CD4-positive, alpha-beta T cell (primary cell): ENCODE measurements around the gene E2F4. TPM values are rescaled to one million over a fixed set of nuclear protein-coding genes. Genes with fewer than 3 reads are reported as not detected.

Source experiments
- ATAC-seq: fragments of 200-7000 bp; cut with Tn5 transposase; one replicate; pipeline ENCODE4 v1.10.0; 2022; ENCODE audit warnings: mild to moderate bottlenecking; ENCODE audit not compliant: poor library complexity
- CTCF ChIA-PET: fragments of 350-600 bp; sonication (Branson Sonifier 250); formaldehyde crosslinking; loops from one replicate; lab custom pipeline; 2021; ENCODE audit warnings: antibody characterized with exemption, inconsistent platforms; lab: Charles Lee
- POLR2A ChIA-PET: fragments of 350-600 bp; sonication (Branson Sonifier 250); formaldehyde crosslinking; loops from one replicate; lab custom pipeline; 2021; ENCODE audit warnings: antibody characterized with exemption, inconsistent platforms; lab: Charles Lee
- DNase-seq, 14 experiments: peaks; one replicate each; pipeline ENCODE4 v3.0.0-alpha.2; 2013 to 2020; ENCODE audit warnings: mixed read lengths in 2 of 14
- H3K27ac ChIP-seq, 2 donors: one replicate each; pipeline versions ENCODE4 v1.5.1 to v1.7.0; 2013; ENCODE audit warnings: low read length in 2 of 2, low read depth in 1 of 2, mild to moderate bottlenecking in 1 of 2
- H3K27me3 ChIP-seq, 2 experiments: 1 replicate in 1 of 2; 2 replicates in 1 of 2; pipeline versions ENCODE4 v1.6.1 to v1.7.0; 2013; ENCODE audit warnings: low read length in 2 of 2, control low read depth in 1 of 2, mild to moderate bottlenecking in 1 of 2, moderate library complexity in 1 of 2; ENCODE audit not compliant: insufficient read depth in 2 of 2, control insufficient read depth in 1 of 2
- H3K36me3 ChIP-seq: one replicate; pipeline ENCODE4 v1.6.1; 2013; ENCODE audit warnings: low read length, control low read depth; ENCODE audit not compliant: insufficient read depth
- H3K4me1 ChIP-seq: one replicate; pipeline ENCODE4 v1.6.1; 2013; ENCODE audit warnings: low read length, control low read depth; ENCODE audit not compliant: insufficient read depth
- H3K4me3 ChIP-seq: one replicate; pipeline ENCODE4 v1.5.1; 2013; ENCODE audit warnings: mild to moderate bottlenecking, low read length, moderate library complexity
- H3K9me3 ChIP-seq, 2 experiments: 1 replicate in 1 of 2; 2 replicates in 1 of 2; pipeline versions ENCODE4 v1.6.1 to v1.7.0; 2013; ENCODE audit warnings: low read length in 2 of 2, mild to moderate bottlenecking in 2 of 2, control low read depth in 1 of 2, moderate library complexity in 1 of 2; ENCODE audit not compliant: control insufficient read depth in 1 of 2, insufficient read depth in 1 of 2
- H3K27ac Mint-ChIP-seq: one replicate; pipeline ENCODE4 v1.8.0; 2020; ENCODE audit warnings: mixed read lengths
- H3K27me3 Mint-ChIP-seq: one replicate; pipeline ENCODE4 v1.8.0; 2021; ENCODE audit warnings: mixed read lengths
- H3K36me3 Mint-ChIP-seq: one replicate; pipeline ENCODE4 v1.8.0; 2021; ENCODE audit warnings: low read depth, mixed read lengths
- H3K4me1 Mint-ChIP-seq: one replicate; pipeline ENCODE4 v1.8.0; 2021; ENCODE audit warnings: low read depth, mixed read lengths
- H3K4me3 Mint-ChIP-seq: one replicate; pipeline ENCODE4 v1.8.0; 2020; ENCODE audit warnings: mild to moderate bottlenecking, mixed read lengths
- H3K9me3 Mint-ChIP-seq: one replicate; pipeline ENCODE4 v1.8.0; 2020; ENCODE audit warnings: mixed read lengths
- CTCF ChIP-seq: fragments of 200-600 bp; IDR thresholded peaks from one replicate; pipeline ENCODE4 v1.8.0; 2022; ENCODE audit warnings: antibody characterized with exemption, mild to moderate bottlenecking
- intact Hi-C, 2 experiments: fragments of 100-400 bp; cut with DNase I in 1 of 2; cut with micrococcal nuclease in 1 of 2; formaldehyde crosslinking; loops; one replicate each; pipeline versions ENCODE4 v1.15.1 to v1.9.0; 2023 to 2025; cut with DNase I, micrococcal nuclease
- total RNA-seq, 174 experiments: library from RNA in 2 of 174; stranded (reverse) in 2 of 174; gene quantifications; one replicate each; pipeline ENCODE4 v1.2.3 and lab custom pipeline; 2021 to 2026

E2F4 gene
- total RNA-seq, 2 experiments from 2014 or later: 50.9 to 56.1 TPM

- H3K27ac ChIP-seq: no peak overlapping the region
- peak; percentile 71 for TF ChIP-seq CTCF
- no peaks in the 10 kb centered on the region for H3K27me3 ChIP-seq
- no peak for ATAC-seq
- no peaks in the 10 kb centered on the region for H3K36me3 Mint-ChIP-seq
- ChIA-PET CTCF (interaction anchor here (0.6 to 2.5 kb wide), 19 partner anchors 8 to 236 kb away, joined by 3 to 20 read pairs (median 5); partner anchors contain the start of genes B3GNT9, FBXL8, TMEM208 and TRADD), POLR2A (interaction anchor here (0.6 to 5.2 kb wide), 10 partner anchors 8 to 314 kb away, joined by 3 to 51 read pairs (median 5); partner anchors contain the start of genes E2F4, FBXL8, TMEM208 and TRADD)
- peak; percentile 70 to 89 (median 79) for DNase-seq
- no peaks in the 10 kb centered on the region for H3K9me3 ChIP-seq
- peak overlapping the region; percentile 94 for H3K4me3 Mint-ChIP-seq
- intact Hi-C loops: loop anchor here (1.0 to 10.0 kb wide), 7 partner anchors 30 to 238 kb away; partner anchors contain the start of gene PHAF1 (in 1 of the 2)
- H3K9me3 Mint-ChIP-seq: no peaks in the 10 kb centered on the region
- H3K36me3 ChIP-seq: no peaks in the 10 kb centered on the region
- H3K27me3 Mint-ChIP-seq: no peaks in the 10 kb centered on the region
- H3K4me3 ChIP-seq: peak overlapping the region; percentile 86
- H3K27ac Mint-ChIP-seq: peak overlapping the region; percentile 90
- H3K4me1 ChIP-seq: peaks cover 26% of the 10 kb centered on the region
- peaks cover 13% of the 10 kb centered on the region for H3K4me1 Mint-ChIP-seq
Observed at GRCh38 chr16:67184995-67185650, 6.8 kb upstream of the E2F4 start.

- H3K4me1 ChIP-seq: peaks cover 26% of the 10 kb centered on the region
- H3K36me3 Mint-ChIP-seq: no peaks in the 10 kb centered on the region
- no peak for ATAC-seq
- CTCF ChIA-PET: interaction anchor here (0.9 to 2.5 kb wide), 12 partner anchors 8 to 232 kb away, joined by 3 to 20 read pairs (median 6); partner anchors contain the start of genes FBXL8, TMEM208 and TRADD
- no peaks in the 10 kb centered on the region for H3K36me3 ChIP-seq
- no peaks in the 10 kb centered on the region for H3K27me3 Mint-ChIP-seq
- intact Hi-C loops: loop anchor here (1.0 to 10.0 kb wide), 6 partner anchors 30 to 239 kb away; no protein-coding TSS in a partner anchor
- H3K9me3 ChIP-seq: no peaks in the 10 kb centered on the region
- H3K27me3 ChIP-seq: no peaks in the 10 kb centered on the region
- peak; percentile 41 for TF ChIP-seq CTCF
- peak overlapping the region; percentile 86 for H3K4me3 ChIP-seq
- H3K9me3 Mint-ChIP-seq: no peaks in the 10 kb centered on the region
- peaks cover 13% of the 10 kb centered on the region for H3K4me1 Mint-ChIP-seq
- POLR2A ChIA-PET: interaction anchor here (1.0 to 5.2 kb wide), 6 partner anchors 19 to 185 kb away, joined by 3 to 51 read pairs (median 6); partner anchors contain the start of genes FBXL8, TMEM208 and TRADD
- peak overlapping the region; percentile 94 for H3K4me3 Mint-ChIP-seq
- H3K27ac Mint-ChIP-seq: peak overlapping the region; percentile 90
- no peak for DNase-seq
- no peak overlapping the region for H3K27ac ChIP-seq
Observed at GRCh38 chr16:67185651-67186134, 6.3 kb upstream of the E2F4 start.

GRCh38 chr16:67186550-67186950, 5.4 kb upstream of the E2F4 start:
- Mint-ChIP-seq H3K9me3 (no peaks in the 10 kb centered on the region), H3K27me3 (no peaks in the 10 kb centered on the region), H3K27ac (no peak overlapping the region), H3K36me3 (no peaks in the 10 kb centered on the region), H3K4me1 (peaks cover 17% of the 10 kb centered on the region), H3K4me3 (peak overlapping the region; percentile 34)
- Histone ChIP-seq H3K4me1 (peaks cover 29% of the 10 kb centered on the region), H3K27ac (no peak overlapping the region), H3K27me3 (no peaks in the 10 kb centered on the region), H3K9me3 (no peaks in the 10 kb centered on the region), H3K36me3 (no peaks in the 10 kb centered on the region), H3K4me3 (no peak overlapping the region)
- intact Hi-C loops: loop anchor here (5.0 to 10.0 kb wide), 2 partner anchors 169 to 172 kb away; no protein-coding TSS in a partner anchor
- no peak for DNase-seq
- ChIA-PET POLR2A (interaction anchor here (5.2 kb wide), 1 partner anchor 25 kb away, joined by 51 read pairs; the partner anchor contains the start of genes FBXL8 and TRADD), CTCF (interaction anchor here (1.9 kb wide), 1 partner anchor 29 kb away, joined by 6 read pairs; no protein-coding TSS in a partner anchor)
- ATAC-seq: no peak
- TF ChIP-seq CTCF: no peak
